NCI-H1092 treated with DMSO at 0.1 percent for 48 hours (cell line): ENCODE results near the gene TBC1D1.
"Not testable (repeated sequence)": the region's sequence is repeated elsewhere in the genome, so short reads cannot be mapped to it uniquely, and the experiment has no call there.

Experiments
- DNase-seq: peaks from one replicate; lab custom pipeline; 2025; lab: John Stamatoyannopoulos, UW

Gene TBC1D1

GRCh38 chr4:38013461-38014366, 122.8 kb downstream of the TBC1D1 start:
- peak; percentile 33 for DNase-seq

GRCh38 chr4:38014421-38014852, 123.6 kb downstream of the TBC1D1 start:
- no peak for DNase-seq

- no peak for DNase-seq
Measured at GRCh38 chr4:38015886-38016515, 125.1 kb downstream of the TBC1D1 start.

GRCh38 chr4:38016698-38017097, 125.8 kb downstream of the TBC1D1 start:
- no peak for DNase-seq

GRCh38 chr4:38017609-38018008, 126.7 kb downstream of the TBC1D1 start:
- DNase-seq: no peak

- DNase-seq: no peak
Measured at GRCh38 chr4:38020386-38020785, 129.5 kb downstream of the TBC1D1 start.

- DNase-seq: not testable (repeated sequence)
Measured at GRCh38 chr4:38020961-38021360, 130.1 kb downstream of the TBC1D1 start.

- DNase-seq: no peak
Measured at GRCh38 chr4:38021751-38022150, 130.9 kb downstream of the TBC1D1 start.

- DNase-seq: no peak
Measured at GRCh38 chr4:38023347-38024205, 132.7 kb downstream of the TBC1D1 start.

- DNase-seq: no peak
Measured at GRCh38 chr4:38024206-38024509, 133.3 kb downstream of the TBC1D1 start.

GRCh38 chr4:38025665-38026064, 134.8 kb downstream of the TBC1D1 start:
- no peak for DNase-seq

- DNase-seq: no peak
Measured at GRCh38 chr4:38026158-38026740, 135.4 kb downstream of the TBC1D1 start.

GRCh38 chr4:38030023-38030422, 139.1 kb downstream of the TBC1D1 start:
- DNase-seq: no peak

GRCh38 chr4:38034986-38035882, 144.3 kb downstream of the TBC1D1 start:
- DNase-seq: peak; percentile 54

GRCh38 chr4:38036548-38036947, 145.7 kb downstream of the TBC1D1 start:
- no peak for DNase-seq

GRCh38 chr4:38037612-38038011, 146.7 kb downstream of the TBC1D1 start:
- DNase-seq: no peak

GRCh38 chr4:38040619-38041018, 149.7 kb downstream of the TBC1D1 start:
- DNase-seq: no peak

- no peak for DNase-seq
Measured at GRCh38 chr4:38044060-38044459, 153.2 kb downstream of the TBC1D1 start.

- DNase-seq: no peak
Measured at GRCh38 chr4:38045289-38045988, 154.6 kb downstream of the TBC1D1 start.

GRCh38 chr4:38046727-38047489, 156.0 kb downstream of the TBC1D1 start:
- DNase-seq: no peak
